ENCODE results near the gene SNX21. TPM values are rescaled to one million over a fixed set of nuclear protein-coding genes. Genes with fewer than 3 reads are reported as not detected.

Gene SNX21
- total RNA-seq, 4 donors from 2014 or later: 36.7 to 222 (median 63.0) TPM

DNA sequence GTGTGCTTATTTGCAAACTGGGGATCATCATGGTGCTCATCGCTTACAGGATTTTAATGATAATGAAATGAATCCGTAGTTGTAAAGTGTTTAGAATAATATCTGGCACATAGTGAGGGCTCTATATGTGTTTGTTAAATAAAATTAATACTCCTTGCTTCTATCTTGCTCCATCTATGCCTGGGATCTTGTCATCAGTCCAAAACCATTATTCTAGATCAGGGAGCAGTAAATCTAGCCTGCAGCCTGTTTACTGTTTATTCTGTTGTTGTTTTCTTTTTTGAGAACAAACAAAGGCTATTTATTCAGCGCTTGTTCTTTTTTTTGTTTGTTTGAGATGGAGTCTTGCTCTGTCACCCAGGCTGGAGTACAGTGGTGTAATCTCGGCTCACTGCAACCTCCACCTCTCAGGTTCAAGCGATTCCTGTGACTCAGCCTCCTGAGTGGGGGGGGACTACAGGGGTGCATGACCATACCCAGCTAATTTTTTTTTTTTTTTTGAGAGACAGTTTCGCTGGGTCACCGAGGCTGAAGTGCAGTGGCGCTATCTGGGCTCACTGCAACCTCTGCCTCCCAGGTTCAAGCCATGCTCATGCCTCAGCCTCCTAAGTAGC lies 15.5 kb downstream of the SNX21 start:
- Histone ChIP-seq H3K27ac (no peak overlapping the region), H3K9me3 (no peaks in the 10 kb centered on the region), H3K4me3 (no peak overlapping the region), H3K4me1 (peaks cover 0 to 1% (median 0%) of the 10 kb centered on the region in 4 donors), H3K36me3 (peaks cover 0 to 20% (median 3%) of the 10 kb centered on the region in 4 donors), H3K27me3 (no peaks in the 10 kb centered on the region)
- in situ Hi-C loops (cut with MboI; ENCODE audit: low pct_ligation_motif_present in 1 of 4, low pct_unique_long_range_greater_than_20kb in 1 of 4, low sequenced_read_pairs in 3 of 4) (no loop called here), intact Hi-C loops (cut with DNase I; ENCODE audit: low total_unique reads) (no loop called here)
- no peak for DNase-seq
- WGBS, 2 donors (ENCODE audit: low coverage in 1 of 2): 92 to 93% methylated on average over 3 to 8 of the region's 8 CpGs
- TF ChIP-seq POLR2A (IDR thresholded peaks at IDR 0.05) (no peak), EP300 (IDR thresholded peaks at IDR 0.05; ENCODE audit: low read depth) (no peak), POLR2AphosphoS5 (IDR thresholded peaks at IDR 0.05) (no peak)
- TF ChIP-seq, protein P1, sequence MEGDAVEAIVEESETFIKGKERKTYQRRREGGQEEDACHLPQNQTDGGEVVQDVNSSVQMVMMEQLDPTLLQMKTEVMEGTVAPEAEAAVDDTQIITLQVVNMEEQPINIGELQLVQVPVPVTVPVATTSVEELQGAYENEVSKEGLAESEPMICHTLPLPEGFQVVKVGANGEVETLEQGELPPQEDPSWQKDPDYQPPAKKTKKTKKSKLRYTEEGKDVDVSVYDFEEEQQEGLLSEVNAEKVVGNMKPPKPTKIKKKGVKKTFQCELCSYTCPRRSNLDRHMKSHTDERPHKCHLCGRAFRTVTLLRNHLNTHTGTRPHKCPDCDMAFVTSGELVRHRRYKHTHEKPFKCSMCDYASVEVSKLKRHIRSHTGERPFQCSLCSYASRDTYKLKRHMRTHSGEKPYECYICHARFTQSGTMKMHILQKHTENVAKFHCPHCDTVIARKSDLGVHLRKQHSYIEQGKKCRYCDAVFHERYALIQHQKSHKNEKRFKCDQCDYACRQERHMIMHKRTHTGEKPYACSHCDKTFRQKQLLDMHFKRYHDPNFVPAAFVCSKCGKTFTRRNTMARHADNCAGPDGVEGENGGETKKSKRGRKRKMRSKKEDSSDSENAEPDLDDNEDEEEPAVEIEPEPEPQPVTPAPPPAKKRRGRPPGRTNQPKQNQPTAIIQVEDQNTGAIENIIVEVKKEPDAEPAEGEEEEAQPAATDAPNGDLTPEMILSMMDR (IDR thresholded peaks at IDR 0.05): no peak

DNA sequence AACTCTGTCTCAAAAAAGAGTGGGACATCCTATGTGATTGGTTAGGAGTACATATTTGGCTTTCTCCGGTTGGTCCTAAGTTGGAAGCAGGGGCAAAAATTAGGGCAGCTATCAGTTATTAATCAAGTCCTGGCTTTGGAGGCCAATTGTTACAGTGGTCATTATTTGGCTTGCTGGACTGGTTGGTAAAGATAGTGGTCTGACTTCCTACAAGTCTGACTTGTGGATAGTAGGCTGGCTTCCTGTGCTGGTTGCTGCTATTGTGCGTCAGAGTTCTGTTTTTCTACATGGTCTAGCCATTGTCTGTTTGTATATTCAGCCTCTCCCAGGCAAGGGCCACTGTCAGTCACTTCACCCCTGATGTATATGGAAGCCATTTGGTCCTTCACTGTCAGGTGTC lies 16.6 kb downstream of the SNX21 start:
- no peaks in the 10 kb centered on the region for H3K27me3 ChIP-seq
- WGBS, 2 donors (ENCODE audit: low coverage in 1 of 2): 80 to 90% methylated on average over 1 to 2 of the region's 2 CpGs
- in situ Hi-C loops (cut with MboI; ENCODE audit: low pct_ligation_motif_present in 1 of 4, low pct_unique_long_range_greater_than_20kb in 1 of 4, low sequenced_read_pairs in 3 of 4): no loop called here
- peaks cover 0 to 20% (median 3%) of the 10 kb centered on the region in 4 donors for H3K36me3 ChIP-seq
- H3K4me3 ChIP-seq: no peak overlapping the region
- H3K27ac ChIP-seq: no peak overlapping the region
- peaks cover 0 to 13% (median 1%) of the 10 kb centered on the region in 4 donors for H3K4me1 ChIP-seq
- TF ChIP-seq, protein P1 (IDR thresholded peaks at IDR 0.05): no peak
- TF ChIP-seq POLR2A (IDR thresholded peaks at IDR 0.05) (no peak), POLR2AphosphoS5 (IDR thresholded peaks at IDR 0.05) (no peak), EP300 (IDR thresholded peaks at IDR 0.05; ENCODE audit: low read depth) (no peak)
- no peak for DNase-seq
- intact Hi-C loops (cut with DNase I; ENCODE audit: low total_unique reads): no loop called here
- no peaks in the 10 kb centered on the region for H3K9me3 ChIP-seq

DNA sequence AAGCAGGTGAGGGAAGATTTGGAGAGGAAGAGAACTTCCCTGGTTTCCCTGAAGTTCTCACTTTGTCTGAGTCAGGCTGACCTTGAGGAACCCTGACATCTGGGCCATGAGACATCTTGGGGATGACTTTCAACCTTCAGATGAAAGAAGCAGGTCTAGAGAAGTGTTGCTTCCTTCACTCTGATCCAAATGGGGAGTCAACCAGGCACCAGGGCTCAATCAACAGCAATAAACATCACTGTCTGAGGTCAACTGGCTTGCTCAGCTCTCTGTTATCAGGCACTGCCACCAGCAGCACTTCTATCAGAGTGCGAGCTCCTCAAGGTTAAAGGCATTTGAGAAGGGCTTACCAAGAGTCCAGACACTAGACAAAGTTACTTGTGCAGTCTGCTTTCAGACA lies 17.3 kb downstream of the SNX21 start:
- Histone ChIP-seq H3K4me1 (peaks cover 1 to 20% (median 7%) of the 10 kb centered on the region in 4 donors), H3K9me3 (no peaks in the 10 kb centered on the region), H3K27me3 (no peaks in the 10 kb centered on the region), H3K27ac (no peak overlapping the region), H3K36me3 (peaks cover 0 to 13% (median 3%) of the 10 kb centered on the region in 4 donors), H3K4me3 (no peak overlapping the region)
- WGBS, 2 donors (ENCODE audit: low coverage in 1 of 2): 94% methylated on average over 1 of the region's 1 CpG; no CpG with 5 or more reads in 1 of the 2 donors
- in situ Hi-C loops (cut with MboI; ENCODE audit: low pct_ligation_motif_present in 1 of 4, low pct_unique_long_range_greater_than_20kb in 1 of 4, low sequenced_read_pairs in 3 of 4): no loop called here
- no peak for DNase-seq
- intact Hi-C loops (cut with DNase I; ENCODE audit: low total_unique reads): no loop called here
- TF ChIP-seq POLR2A (IDR thresholded peaks at IDR 0.05) (no peak), EP300 (IDR thresholded peaks at IDR 0.05; ENCODE audit: low read depth) (no peak), POLR2AphosphoS5 (IDR thresholded peaks at IDR 0.05) (no peak)
- TF ChIP-seq, protein P1 (IDR thresholded peaks at IDR 0.05): no peak

DNA sequence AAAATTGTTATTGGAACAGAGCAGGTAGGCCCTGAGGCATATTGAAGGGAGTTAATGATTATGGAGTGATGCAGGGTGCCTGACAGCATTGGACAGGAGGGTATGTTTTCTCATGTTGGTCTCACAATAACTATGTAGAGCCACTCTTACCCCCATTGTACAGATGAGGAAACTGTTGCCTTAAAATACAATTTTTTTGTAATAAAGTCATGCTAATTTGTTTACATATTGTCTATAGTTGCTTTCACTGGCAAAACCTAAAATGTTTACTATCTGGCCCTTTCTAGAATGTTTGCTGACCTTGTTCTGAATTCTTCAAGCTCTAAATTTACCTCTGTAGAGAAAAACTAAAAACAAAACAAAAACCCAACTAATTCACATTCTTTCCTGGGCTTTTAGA lies 17.9 kb downstream of the SNX21 start:
- Histone ChIP-seq H3K27ac (no peak overlapping the region), H3K4me1 (peaks cover 7 to 25% (median 13%) of the 10 kb centered on the region in 4 donors), H3K4me3 (no peak overlapping the region), H3K36me3 (peaks cover 0 to 7% (median 3%) of the 10 kb centered on the region in 4 donors), H3K9me3 (no peaks in the 10 kb centered on the region), H3K27me3 (no peaks in the 10 kb centered on the region)
- intact Hi-C loops (cut with DNase I; ENCODE audit: low total_unique reads): no loop called here
- in situ Hi-C loops (cut with MboI; ENCODE audit: low pct_ligation_motif_present in 1 of 4, low pct_unique_long_range_greater_than_20kb in 1 of 4, low sequenced_read_pairs in 3 of 4): no loop called here
- no peak for DNase-seq
- TF ChIP-seq POLR2AphosphoS5 (IDR thresholded peaks at IDR 0.05) (no peak), EP300 (IDR thresholded peaks at IDR 0.05; ENCODE audit: low read depth) (no peak), POLR2A (IDR thresholded peaks at IDR 0.05) (no peak)
- TF ChIP-seq, protein P1 (IDR thresholded peaks at IDR 0.05): no peak
